Lower leg skin (tissue), 3 donors: ENCODE data around the gene NPB.

ENCODE experiments used
- POLR2A ChIP-seq, 2 donors: fragments of 450-650 bp; IDR thresholded peaks; one replicate each; pipeline ENCODE4 v1.6.1; 2016 to 2017; ENCODE audit warnings: antibody characterized with exemption in 2 of 2, mild to moderate bottlenecking in 1 of 2, moderate library complexity in 1 of 2
- TF ChIP-seq, protein P1 (sequence below), 3 donors: fragments of 450-650 bp; IDR thresholded peaks; one replicate each; pipeline ENCODE4 v1.5.1; 2016; ENCODE audit warnings: antibody characterized with exemption in 3 of 3, mild to moderate bottlenecking in 3 of 3, moderate library complexity in 2 of 3

GRCh38 chr17:81898885-81899284 is 3.2 kb upstream of the NPB start:
- no peak for TF ChIP-seq POLR2A (IDR thresholded peaks at IDR 0.05)
- TF ChIP-seq, protein P1, sequence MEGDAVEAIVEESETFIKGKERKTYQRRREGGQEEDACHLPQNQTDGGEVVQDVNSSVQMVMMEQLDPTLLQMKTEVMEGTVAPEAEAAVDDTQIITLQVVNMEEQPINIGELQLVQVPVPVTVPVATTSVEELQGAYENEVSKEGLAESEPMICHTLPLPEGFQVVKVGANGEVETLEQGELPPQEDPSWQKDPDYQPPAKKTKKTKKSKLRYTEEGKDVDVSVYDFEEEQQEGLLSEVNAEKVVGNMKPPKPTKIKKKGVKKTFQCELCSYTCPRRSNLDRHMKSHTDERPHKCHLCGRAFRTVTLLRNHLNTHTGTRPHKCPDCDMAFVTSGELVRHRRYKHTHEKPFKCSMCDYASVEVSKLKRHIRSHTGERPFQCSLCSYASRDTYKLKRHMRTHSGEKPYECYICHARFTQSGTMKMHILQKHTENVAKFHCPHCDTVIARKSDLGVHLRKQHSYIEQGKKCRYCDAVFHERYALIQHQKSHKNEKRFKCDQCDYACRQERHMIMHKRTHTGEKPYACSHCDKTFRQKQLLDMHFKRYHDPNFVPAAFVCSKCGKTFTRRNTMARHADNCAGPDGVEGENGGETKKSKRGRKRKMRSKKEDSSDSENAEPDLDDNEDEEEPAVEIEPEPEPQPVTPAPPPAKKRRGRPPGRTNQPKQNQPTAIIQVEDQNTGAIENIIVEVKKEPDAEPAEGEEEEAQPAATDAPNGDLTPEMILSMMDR (IDR thresholded peaks at IDR 0.05) = no peak
